BE2C (cell line): Measurements from ENCODE around the gene CNGA1.

ENCODE experiments used
- DNase-seq: peaks from one replicate; pipeline ENCODE4 v3.0.0-alpha.2; 2020
- H3K27me3 ChIP-seq: fragments of 250-450 bp; sonication (Bioruptor Pico); 2 replicates; pipeline ENCODE4 v1.5.1; 2020; ENCODE audit warnings: mild to moderate bottlenecking
- H3K36me3 ChIP-seq: fragments of 250-450 bp; sonication (Bioruptor Pico); 2 replicates; pipeline ENCODE4 v1.5.1; 2020; ENCODE audit warnings: mild to moderate bottlenecking
- H3K4me1 ChIP-seq: fragments of 250-450 bp; sonication (Bioruptor Pico); 2 replicates; pipeline ENCODE4 v1.5.1; 2020
- H3K4me3 ChIP-seq: 2 replicates; pipeline ENCODE4 v1.5.1; 2011; ENCODE audit warnings: low read depth, low read length
- H3K9me3 ChIP-seq: fragments of 250-450 bp; sonication (Bioruptor Pico); 2 replicates; pipeline ENCODE4 v1.5.1; 2020
- TF ChIP-seq, protein P1 (sequence below): IDR thresholded peaks from 2 replicates; pipeline ENCODE4 v1.5.1; 2012; ENCODE audit warnings: mild to moderate bottlenecking, low read depth, low read length

Gene CNGA1

DNA sequence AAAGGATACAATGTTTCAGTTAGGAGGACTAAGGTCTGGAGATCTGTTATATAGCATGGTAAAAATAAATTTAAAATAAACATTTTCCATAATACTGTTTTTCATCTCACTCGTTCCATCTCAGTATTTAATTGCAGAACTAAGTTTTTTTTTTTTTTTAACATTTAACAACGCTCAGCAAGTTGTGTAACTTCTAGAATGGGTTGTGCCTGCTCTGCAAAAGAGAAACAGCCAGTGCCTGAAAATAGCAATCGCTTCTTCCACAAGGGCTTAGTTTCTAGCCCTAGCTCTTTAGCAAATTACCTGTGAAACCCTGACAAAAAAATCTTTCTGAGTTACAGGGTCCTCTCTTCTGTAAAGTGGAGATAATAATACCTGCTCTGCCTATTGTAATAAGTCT is 41.9 kb downstream of the CNGA1 start:
- Histone ChIP-seq H3K36me3 (no peaks in the 10 kb centered on the region), H3K4me1 (no peaks in the 10 kb centered on the region), H3K27me3 (no peaks in the 10 kb centered on the region; the same call in 1 of the 2 replicates), H3K9me3 (no peaks in the 10 kb centered on the region), H3K4me3 (no peak overlapping the region)
- DNase-seq = no peak
- TF ChIP-seq, protein P1, sequence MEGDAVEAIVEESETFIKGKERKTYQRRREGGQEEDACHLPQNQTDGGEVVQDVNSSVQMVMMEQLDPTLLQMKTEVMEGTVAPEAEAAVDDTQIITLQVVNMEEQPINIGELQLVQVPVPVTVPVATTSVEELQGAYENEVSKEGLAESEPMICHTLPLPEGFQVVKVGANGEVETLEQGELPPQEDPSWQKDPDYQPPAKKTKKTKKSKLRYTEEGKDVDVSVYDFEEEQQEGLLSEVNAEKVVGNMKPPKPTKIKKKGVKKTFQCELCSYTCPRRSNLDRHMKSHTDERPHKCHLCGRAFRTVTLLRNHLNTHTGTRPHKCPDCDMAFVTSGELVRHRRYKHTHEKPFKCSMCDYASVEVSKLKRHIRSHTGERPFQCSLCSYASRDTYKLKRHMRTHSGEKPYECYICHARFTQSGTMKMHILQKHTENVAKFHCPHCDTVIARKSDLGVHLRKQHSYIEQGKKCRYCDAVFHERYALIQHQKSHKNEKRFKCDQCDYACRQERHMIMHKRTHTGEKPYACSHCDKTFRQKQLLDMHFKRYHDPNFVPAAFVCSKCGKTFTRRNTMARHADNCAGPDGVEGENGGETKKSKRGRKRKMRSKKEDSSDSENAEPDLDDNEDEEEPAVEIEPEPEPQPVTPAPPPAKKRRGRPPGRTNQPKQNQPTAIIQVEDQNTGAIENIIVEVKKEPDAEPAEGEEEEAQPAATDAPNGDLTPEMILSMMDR = no peak

DNA sequence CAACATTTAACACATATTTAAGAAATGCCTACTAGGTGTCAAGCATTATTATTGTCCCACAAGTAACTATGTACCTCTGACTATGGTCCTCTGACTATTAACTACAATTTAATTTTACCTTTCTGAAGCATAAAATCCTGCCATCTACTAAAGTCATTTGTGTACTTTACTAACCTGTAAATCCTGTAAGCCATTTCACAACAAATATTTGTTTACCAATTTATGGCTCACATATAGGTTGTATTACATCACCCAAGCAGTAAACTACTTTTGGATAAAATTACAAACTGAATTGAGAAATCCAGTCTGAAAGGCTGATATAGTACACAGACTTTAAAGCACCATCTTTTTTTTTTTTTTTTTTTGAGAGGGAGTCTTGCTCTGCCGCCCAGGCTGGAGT is 43.8 kb downstream of the CNGA1 start:
- no peak for DNase-seq
- H3K27me3 ChIP-seq = no peaks in the 10 kb centered on the region

DNA sequence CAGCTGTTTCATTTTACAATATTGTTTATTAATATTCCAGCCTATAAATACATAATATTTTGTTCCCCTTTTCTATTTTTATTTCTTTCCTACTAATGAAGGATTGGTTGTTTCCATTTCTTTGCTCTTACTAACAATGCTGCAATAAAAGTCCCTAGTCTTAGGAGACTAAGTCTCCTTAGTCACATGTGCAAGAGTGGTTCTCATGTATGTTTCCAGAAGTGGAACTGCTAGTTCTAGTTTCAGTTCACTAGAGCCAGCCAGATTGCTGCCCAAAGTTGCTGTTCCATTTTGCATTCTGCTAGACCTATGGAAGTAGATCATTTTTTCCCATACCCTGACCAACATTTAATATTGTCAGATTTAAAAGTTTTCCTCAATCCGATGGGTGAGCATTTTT is 44.3 kb downstream of the CNGA1 start:
- Histone ChIP-seq H3K36me3 (no peaks in the 10 kb centered on the region), H3K9me3 (no peaks in the 10 kb centered on the region), H3K27me3 (no peaks in the 10 kb centered on the region), H3K4me1 (no peaks in the 10 kb centered on the region), H3K4me3 (no peak overlapping the region)
- TF ChIP-seq, protein P1 = no peak
- no peak for DNase-seq

More for the DNA sequence above, 43.8 kb downstream of the CNGA1 start:
- TF ChIP-seq, protein P1 = no peak
- Histone ChIP-seq H3K4me1 (no peaks in the 10 kb centered on the region), H3K9me3 (no peaks in the 10 kb centered on the region), H3K4me3 (no peak overlapping the region), H3K36me3 (no peaks in the 10 kb centered on the region)

DNA sequence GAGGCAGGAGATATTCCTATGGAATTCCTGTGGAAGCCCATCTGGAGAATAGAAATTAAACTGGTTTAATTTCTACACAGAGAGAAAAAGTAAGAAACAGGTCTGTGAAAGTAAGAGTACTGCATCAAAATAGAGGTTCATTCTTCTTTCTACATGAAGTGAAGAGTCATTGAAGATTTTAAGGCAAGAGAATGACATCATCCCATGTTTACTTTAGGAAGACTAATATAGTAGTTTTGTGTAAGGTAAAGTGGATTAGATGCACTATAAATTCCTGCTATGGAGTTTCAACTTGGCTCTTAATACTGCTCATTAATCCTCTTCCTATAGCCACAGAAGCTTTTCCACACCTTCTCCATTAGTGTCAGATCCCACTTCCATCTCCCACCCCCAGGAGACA is 47.6 kb downstream of the CNGA1 start:
- Histone ChIP-seq H3K4me3 (no peak overlapping the region), H3K27me3 (no peaks in the 10 kb centered on the region), H3K4me1 (no peaks in the 10 kb centered on the region), H3K36me3 (no peaks in the 10 kb centered on the region), H3K9me3 (no peaks in the 10 kb centered on the region)
- TF ChIP-seq, protein P1 = no peak
- no peak for DNase-seq

DNA sequence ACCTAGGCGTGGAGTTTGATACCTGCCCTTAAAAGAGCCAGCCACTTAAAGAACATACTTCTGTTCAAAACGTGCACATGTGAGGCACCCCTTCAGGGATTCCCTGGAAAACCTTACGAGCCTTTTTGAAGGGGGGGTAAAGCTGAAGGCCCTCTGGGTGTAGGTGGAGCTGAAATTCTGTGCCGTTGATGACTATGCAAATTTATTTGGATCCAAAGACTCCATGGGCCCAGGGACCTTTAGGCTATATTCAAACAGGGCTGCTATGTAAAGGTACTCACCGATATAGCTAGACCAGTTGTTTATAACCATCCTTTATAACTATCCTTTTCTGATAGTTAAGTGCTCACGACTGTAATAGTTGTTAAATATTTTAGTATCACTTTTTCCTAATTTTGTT is 61.8 kb downstream of the CNGA1 start:
- Histone ChIP-seq H3K36me3 (no peaks in the 10 kb centered on the region), H3K9me3 (no peaks in the 10 kb centered on the region), H3K4me1 (no peaks in the 10 kb centered on the region), H3K4me3 (no peak overlapping the region), H3K27me3 (0 out of 2 replicates have a peak, but pooled peaks cover 3% of the 10 kb centered on the region)
- TF ChIP-seq, protein P1 = no peak
- DNase-seq = no peak

DNA sequence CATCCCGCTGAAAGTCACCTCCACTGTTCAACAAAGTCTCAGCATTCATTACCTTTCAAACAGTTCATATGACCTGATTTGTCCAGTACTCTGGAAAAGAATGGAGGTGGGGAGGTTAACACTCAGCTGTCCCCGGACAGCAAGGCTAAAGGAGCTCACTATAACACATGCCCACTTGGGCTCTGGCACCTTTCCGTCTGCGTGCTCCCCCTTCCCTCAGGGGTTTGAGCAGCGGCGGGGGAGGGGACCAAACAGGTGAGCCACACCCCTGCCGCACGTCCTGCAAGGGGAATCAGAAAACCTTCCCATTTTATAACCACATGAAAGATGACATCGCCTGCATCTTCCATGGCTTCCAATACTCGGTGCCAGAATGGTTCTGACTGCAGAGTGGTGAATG is 62.2 kb downstream of the CNGA1 start:
- 0 out of 2 replicates have a peak, but pooled peaks cover 3% of the 10 kb centered on the region for H3K27me3 ChIP-seq
- no peak overlapping the region for H3K4me3 ChIP-seq
- no peaks in the 10 kb centered on the region for H3K9me3 ChIP-seq
- no peaks in the 10 kb centered on the region for H3K36me3 ChIP-seq
- no peak for DNase-seq
- TF ChIP-seq, protein P1 = no peak
- no peaks in the 10 kb centered on the region for H3K4me1 ChIP-seq
